Measurements from ENCODE around the gene TRIO.

- TF ChIP-seq HDGF (IDR thresholded peaks at IDR 0.05; ENCODE audit: borderline replicate concordance) = no peak
- no peak for TF ChIP-seq FOXK2 (IDR thresholded peaks at IDR 0.05)
- TF ChIP-seq LEF1 (IDR thresholded peaks at IDR 0.05; ENCODE audit: borderline replicate concordance) = no peak
- TF ChIP-seq BHLHE40 (IDR thresholded peaks at IDR 0.05; ENCODE audit: borderline replicate concordance) = no peak
- TF ChIP-seq SP1 (IDR thresholded peaks at IDR 0.05) = no peak
These were observed 88.7 kb downstream of the TRIO start for GRCh38 chr5:14231890-14232289.
